SK-N-SH (cell line): Measurements from ENCODE around the gene COL4A3. TPM values are rescaled to one million over a fixed set of nuclear protein-coding genes. Genes with fewer than 3 reads are reported as not detected.

Experiments used
- CTCF ChIA-PET: fragments of 300-600, 350-600 bp; formaldehyde crosslinking; extraction: SDS; loops from one replicate; lab custom pipeline; 2021; lab: Yijun Ruan, JAX
- POLR2A ChIA-PET: fragments of 350-600 bp; sonication (Branson Sonifier 250); formaldehyde crosslinking; extraction: SDS; loops from one replicate; lab custom pipeline; 2020; ENCODE audit warnings: antibody characterized with exemption, inconsistent platforms; lab: Yijun Ruan, JAX
- DNase-seq: peaks from one replicate; pipeline ENCODE4 v3.0.0; 2012
- H2AFZ ChIP-seq: fragments of 200-600 bp; sonication (generic); 2 replicates; pipeline ENCODE4 v1.8.1; 2016; ENCODE audit warnings: antibody characterized with exemption, mild to moderate bottlenecking, low read depth
- H3F3A ChIP-seq: fragments of 200-600 bp; sonication (generic); replicated peaks from 2 replicates; pipeline ENCODE3; 2016; ENCODE audit warnings: antibody characterized with exemption, mild to moderate bottlenecking; ENCODE audit not compliant: insufficient read depth
- H3K27ac ChIP-seq, 2 experiments: fragments of 200-500 bp in 1 of 2; fragments of 200-600 bp in 1 of 2; sonication (Bioruptor generic) in 1 of 2; sonication (generic), shearing (Covaris generic) in 1 of 2; 2 replicates each; pipeline versions ENCODE4 v1.5.1 to v1.6.1; 2014 to 2016; ENCODE audit warnings: low read depth in 2 of 2, inconsistent platforms in 1 of 2, low read length in 1 of 2, mild to moderate bottlenecking in 1 of 2, mixed read lengths in 1 of 2
- H3K27me3 ChIP-seq: fragments of 200-600 bp; sonication (generic), shearing (Covaris generic); 2 replicates; pipeline ENCODE4 v1.6.1; 2016; ENCODE audit warnings: mixed run types; ENCODE audit not compliant: insufficient read depth
- H3K36me3 ChIP-seq, 2 experiments: fragments of 200-500 bp in 1 of 2; fragments of 200-600 bp in 1 of 2; sonication (Bioruptor generic) in 1 of 2; sonication (generic) in 1 of 2; replicated peaks in 1 of 2; 2 replicates each; pipeline versions ENCODE3 to v1.5.1; 2014 to 2016; ENCODE audit warnings: low read length in 1 of 2, mild to moderate bottlenecking in 1 of 2; ENCODE audit not compliant: insufficient read depth in 2 of 2, control insufficient read depth in 1 of 2
- H3K4me1 ChIP-seq, 2 experiments: fragments of 200-500 bp in 1 of 2; fragments of 200-600 bp in 1 of 2; sonication (Bioruptor generic) in 1 of 2; sonication (generic), shearing (Covaris generic) in 1 of 2; 2 replicates each; pipeline versions ENCODE4 v1.5.1 to v1.6.1; 2014 to 2016; ENCODE audit warnings: low read depth in 1 of 2, low read length in 1 of 2, mixed run types in 1 of 2; ENCODE audit not compliant: insufficient read depth in 2 of 2, control insufficient read depth in 1 of 2
- H3K4me2 ChIP-seq: fragments of 200-600 bp; sonication (generic), shearing (Covaris generic); 2 replicates; pipeline ENCODE4 v1.6.1; 2017; ENCODE audit warnings: mixed run types
- H3K4me3 ChIP-seq, 2 experiments: fragments of 200-500 bp in 1 of 2; fragments of 200-600 bp in 1 of 2; sonication (Bioruptor generic) in 1 of 2; sonication (generic), shearing (Covaris generic) in 1 of 2; 2 replicates each; pipeline versions ENCODE4 v1.5.1 to v1.8.1; 2014 to 2016; ENCODE audit warnings: low read depth in 2 of 2, inconsistent platforms in 1 of 2, low read length in 1 of 2, mild to moderate bottlenecking in 1 of 2, mixed read lengths in 1 of 2, moderate library complexity in 1 of 2
- H3K79me2 ChIP-seq: fragments of 200-600 bp; sonication (generic); 2 replicates; pipeline ENCODE4 v1.8.1; 2017; ENCODE audit warnings: mild to moderate bottlenecking; ENCODE audit not compliant: insufficient read depth
- H3K9ac ChIP-seq: fragments of 200-600 bp; sonication (generic); 2 replicates; pipeline ENCODE4 v1.6.1; 2017; ENCODE audit warnings: mixed run types
- H3K9me2 ChIP-seq: fragments of 200-600 bp; sonication (generic); 2 replicates; pipeline ENCODE4 v1.6.1; 2017; ENCODE audit warnings: mixed run types
- H3K9me3 ChIP-seq: fragments of 200-600 bp; sonication (generic); 2 replicates; pipeline ENCODE4 v1.6.1; 2017; ENCODE audit warnings: mixed run types, mild to moderate bottlenecking, moderate library complexity
- H4K20me1 ChIP-seq: fragments of 200-600 bp; sonication (generic); 2 replicates; pipeline ENCODE4 v1.6.1; 2017; ENCODE audit warnings: mild to moderate bottlenecking, mixed run types; ENCODE audit not compliant: insufficient read depth
- ELF1 ChIP-seq: IDR thresholded peaks from 2 replicates; pipeline ENCODE4 v1.4.0; 2012
- FOXJ3 ChIP-seq: sonication (generic); formaldehyde crosslinking; IDR thresholded peaks from 2 replicates; pipeline ENCODE4 v1.5.1; 2020; ENCODE audit warnings: mild to moderate bottlenecking, missing genetic modification reagents
- FOXM1 ChIP-seq: IDR thresholded peaks from 2 replicates; pipeline ENCODE4 v1.4.0; 2012; ENCODE audit warnings: low read depth, mild to moderate bottlenecking
- IRF3 ChIP-seq: fragments of 150-350 bp; IDR thresholded peaks from 2 replicates; pipeline ENCODE4 v1.6.1; 2016; ENCODE audit warnings: mild to moderate bottlenecking, low read depth, low read length
- JUND ChIP-seq: IDR thresholded peaks from 2 replicates; pipeline ENCODE4 v1.4.0; 2012
- MXI1 ChIP-seq: IDR thresholded peaks from 2 replicates; pipeline ENCODE4 v1.6.1; 2012; ENCODE audit warnings: mild to moderate bottlenecking, low read depth, low read length, improper control_type of control experiment
- POLR2AphosphoS5 ChIP-seq: IDR thresholded peaks from 2 replicates; pipeline ENCODE4 v1.6.1; 2012; ENCODE audit warnings: low read depth, low read length
- RAD21 ChIP-seq: IDR thresholded peaks from 2 replicates; pipeline ENCODE4 v1.6.1; 2012; ENCODE audit warnings: mild to moderate bottlenecking, low read length
- RCOR1 ChIP-seq: fragments of 150-350 bp; IDR thresholded peaks from 2 replicates; pipeline ENCODE4 v1.6.1; 2017; ENCODE audit warnings: antibody characterized with exemption, low read length
- RXRA ChIP-seq: IDR thresholded peaks from 2 replicates; pipeline ENCODE4 v1.4.0; 2012; ENCODE audit warnings: low read depth, mild to moderate bottlenecking, borderline replicate concordance
- SMC3 ChIP-seq: IDR thresholded peaks from 2 replicates; pipeline ENCODE4 v1.6.1; 2012; ENCODE audit warnings: low read depth, low read length, improper control_type of control experiment
- TCF12 ChIP-seq: IDR thresholded peaks from 2 replicates; pipeline ENCODE4 v1.4.0; 2012
- WGBS: methylation state at CpG from one replicate; pipeline ENCODE4 v1.1.6; 2017; ENCODE audit warnings: low lambda C conversion rate; 5-methylcytosine and 5-hydroxymethylcytosine counted together
- polyA plus RNA-seq, 3 experiments: library from polyadenylated mRNA; depleted of rRNA; stranded (reverse); fragments of >200 nt; gene quantifications; 2 replicates each; pipeline ENCODE4 v1.2.3, GENCODE V29; 2012
- TF ChIP-seq, protein P1 (sequence below): IDR thresholded peaks from 2 replicates; pipeline ENCODE4 v1.4.0; 2012; ENCODE audit warnings: low read depth, borderline replicate concordance
- TF ChIP-seq, protein P2 (sequence below): IDR thresholded peaks from 2 replicates; pipeline ENCODE4 v1.6.1; 2012; ENCODE audit warnings: mild to moderate bottlenecking, low read depth, low read length, moderate library complexity
- TF ChIP-seq, protein P3 (sequence below): IDR thresholded peaks from 2 replicates; pipeline ENCODE4 v1.4.0; 2012; ENCODE audit warnings: low read depth, borderline replicate concordance

The COL4A3 gene
- polyA plus RNA-seq, 1 of the 3 experiments (the other 2 are of a cell fraction), result not detected

- POLR2A ChIA-PET, result interaction anchor here (1.0 kb wide), 1 partner anchor 109 kb away, joined by 3 read pairs; no protein-coding TSS in a partner anchor
- CTCF ChIA-PET, result interaction anchor here (0.6 to 5.1 kb wide), 46 partner anchors 8 to 1636 kb away, joined by 3 to 156 read pairs (median 4); partner anchors contain the start of genes COL4A3 and COL4A4
Measured at GRCh38 chr2:227237786-227238185, 73.4 kb downstream of the COL4A3 start.

More at GRCh38 chr2:227237786-227238185, 73.4 kb downstream of the COL4A3 start:
- no peaks in the 10 kb centered on the region for H3F3A ChIP-seq
- H3K27ac ChIP-seq, result no peak overlapping the region
- H2AFZ ChIP-seq, result no peak overlapping the region
- H3K4me1 ChIP-seq, result no peaks in the 10 kb centered on the region
- peaks cover 29% of the 10 kb centered on the region for H3K27me3 ChIP-seq
- DNase-seq, result no peak
- no peak overlapping the region for H3K9ac ChIP-seq
- no peaks in the 10 kb centered on the region for H3K9me2 ChIP-seq
- WGBS, result 54% methylated on average over 5 of the region's 5 CpGs
- H3K36me3 ChIP-seq, result no peaks in the 10 kb centered on the region
- no peaks in the 10 kb centered on the region for H3K79me2 ChIP-seq
- TF ChIP-seq, protein P1, sequence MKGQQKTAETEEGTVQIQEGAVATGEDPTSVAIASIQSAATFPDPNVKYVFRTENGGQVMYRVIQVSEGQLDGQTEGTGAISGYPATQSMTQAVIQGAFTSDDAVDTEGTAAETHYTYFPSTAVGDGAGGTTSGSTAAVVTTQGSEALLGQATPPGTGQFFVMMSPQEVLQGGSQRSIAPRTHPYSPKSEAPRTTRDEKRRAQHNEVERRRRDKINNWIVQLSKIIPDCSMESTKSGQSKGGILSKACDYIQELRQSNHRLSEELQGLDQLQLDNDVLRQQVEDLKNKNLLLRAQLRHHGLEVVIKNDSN, result no peak
- no peak for TF ChIP-seq RAD21
- no peak for TF ChIP-seq POLR2AphosphoS5
- TF ChIP-seq JUND, result no peak
- no peak for TF ChIP-seq ELF1
- TF ChIP-seq RXRA, result no peak
- no peak for TF ChIP-seq FOXM1
- TF ChIP-seq FOXJ3 (CRISPR knock-in tag), result no peak
- TF ChIP-seq, protein P2, sequence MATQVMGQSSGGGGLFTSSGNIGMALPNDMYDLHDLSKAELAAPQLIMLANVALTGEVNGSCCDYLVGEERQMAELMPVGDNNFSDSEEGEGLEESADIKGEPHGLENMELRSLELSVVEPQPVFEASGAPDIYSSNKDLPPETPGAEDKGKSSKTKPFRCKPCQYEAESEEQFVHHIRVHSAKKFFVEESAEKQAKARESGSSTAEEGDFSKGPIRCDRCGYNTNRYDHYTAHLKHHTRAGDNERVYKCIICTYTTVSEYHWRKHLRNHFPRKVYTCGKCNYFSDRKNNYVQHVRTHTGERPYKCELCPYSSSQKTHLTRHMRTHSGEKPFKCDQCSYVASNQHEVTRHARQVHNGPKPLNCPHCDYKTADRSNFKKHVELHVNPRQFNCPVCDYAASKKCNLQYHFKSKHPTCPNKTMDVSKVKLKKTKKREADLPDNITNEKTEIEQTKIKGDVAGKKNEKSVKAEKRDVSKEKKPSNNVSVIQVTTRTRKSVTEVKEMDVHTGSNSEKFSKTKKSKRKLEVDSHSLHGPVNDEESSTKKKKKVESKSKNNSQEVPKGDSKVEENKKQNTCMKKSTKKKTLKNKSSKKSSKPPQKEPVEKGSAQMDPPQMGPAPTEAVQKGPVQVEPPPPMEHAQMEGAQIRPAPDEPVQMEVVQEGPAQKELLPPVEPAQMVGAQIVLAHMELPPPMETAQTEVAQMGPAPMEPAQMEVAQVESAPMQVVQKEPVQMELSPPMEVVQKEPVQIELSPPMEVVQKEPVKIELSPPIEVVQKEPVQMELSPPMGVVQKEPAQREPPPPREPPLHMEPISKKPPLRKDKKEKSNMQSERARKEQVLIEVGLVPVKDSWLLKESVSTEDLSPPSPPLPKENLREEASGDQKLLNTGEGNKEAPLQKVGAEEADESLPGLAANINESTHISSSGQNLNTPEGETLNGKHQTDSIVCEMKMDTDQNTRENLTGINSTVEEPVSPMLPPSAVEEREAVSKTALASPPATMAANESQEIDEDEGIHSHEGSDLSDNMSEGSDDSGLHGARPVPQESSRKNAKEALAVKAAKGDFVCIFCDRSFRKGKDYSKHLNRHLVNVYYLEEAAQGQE, result no peak
- TF ChIP-seq, protein P3, sequence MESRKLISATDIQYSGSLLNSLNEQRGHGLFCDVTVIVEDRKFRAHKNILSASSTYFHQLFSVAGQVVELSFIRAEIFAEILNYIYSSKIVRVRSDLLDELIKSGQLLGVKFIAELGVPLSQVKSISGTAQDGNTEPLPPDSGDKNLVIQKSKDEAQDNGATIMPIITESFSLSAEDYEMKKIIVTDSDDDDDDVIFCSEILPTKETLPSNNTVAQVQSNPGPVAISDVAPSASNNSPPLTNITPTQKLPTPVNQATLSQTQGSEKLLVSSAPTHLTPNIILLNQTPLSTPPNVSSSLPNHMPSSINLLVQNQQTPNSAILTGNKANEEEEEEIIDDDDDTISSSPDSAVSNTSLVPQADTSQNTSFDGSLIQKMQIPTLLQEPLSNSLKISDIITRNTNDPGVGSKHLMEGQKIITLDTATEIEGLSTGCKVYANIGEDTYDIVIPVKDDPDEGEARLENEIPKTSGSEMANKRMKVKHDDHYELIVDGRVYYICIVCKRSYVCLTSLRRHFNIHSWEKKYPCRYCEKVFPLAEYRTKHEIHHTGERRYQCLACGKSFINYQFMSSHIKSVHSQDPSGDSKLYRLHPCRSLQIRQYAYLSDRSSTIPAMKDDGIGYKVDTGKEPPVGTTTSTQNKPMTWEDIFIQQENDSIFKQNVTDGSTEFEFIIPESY, result no peak
- TF ChIP-seq RCOR1, result no peak
- TF ChIP-seq IRF3, result no peak
- no peak for TF ChIP-seq MXI1
- no peak for TF ChIP-seq TCF12
- no peak for TF ChIP-seq SMC3
- no peaks in the 10 kb centered on the region for H3K9me3 ChIP-seq
- H4K20me1 ChIP-seq, result no peaks in the 10 kb centered on the region
- no peak overlapping the region for H3K4me3 ChIP-seq
- no peak overlapping the region for H3K4me2 ChIP-seq
